B cell (primary cell): ENCODE results near the gene ANKFN1. TPM values are rescaled to one million over a fixed set of nuclear protein-coding genes. Genes with fewer than 3 reads are reported as not detected.

ENCODE experiments used
- ATAC-seq: fragments of 200-7000 bp; cut with Tn5 transposase; one replicate; pipeline ENCODE4 v1.10.0; 2021; ENCODE audit warnings: low read depth, mild to moderate bottlenecking, moderate number of reproducible peaks, moderate library complexity
- CTCF ChIA-PET: fragments of 350-600 bp; sonication (Branson Sonifier 250); formaldehyde crosslinking; loops from one replicate; lab custom pipeline; 2021; ENCODE audit warnings: antibody characterized with exemption, inconsistent platforms; lab: Charles Lee
- POLR2A ChIA-PET: fragments of 350-600 bp; sonication (Branson Sonifier 250); formaldehyde crosslinking; loops from one replicate; lab custom pipeline; 2021; ENCODE audit warnings: antibody characterized with exemption; lab: Charles Lee
- DNase-seq: peaks from one replicate; pipeline ENCODE4 v3.0.0; 2013
- H2AFZ ChIP-seq: 2 replicates; pipeline ENCODE4 v1.6.1; 2012; ENCODE audit warnings: mild to moderate bottlenecking, low read depth, low read length; ENCODE audit not compliant: insufficient read depth, poor library complexity, severe bottlenecking
- H3K27ac ChIP-seq, 2 donors: 1 replicate in 1 of 2; 2 replicates in 1 of 2; pipeline ENCODE4 v1.5.1; 2012 to 2013; ENCODE audit warnings: low read length in 2 of 2, mild to moderate bottlenecking in 2 of 2, moderate library complexity in 1 of 2
- H3K27me3 ChIP-seq, 4 experiments: fragments of 200-600 bp in 1 of 4; sonication (generic) in 1 of 4; replicated peaks in 1 of 4; 1 replicate in 2 of 4; 2 replicates in 2 of 4; pipeline versions ENCODE4 v1.6.1 to v1.7.0; 2013 to 2016; ENCODE audit warnings: low read length in 3 of 4, mild to moderate bottlenecking in 2 of 4, mixed read lengths in 1 of 4, moderate library complexity in 1 of 4; ENCODE audit not compliant: insufficient read depth in 4 of 4, control insufficient read depth in 3 of 4; ENCODE audit errors: control extremely low read depth in 1 of 4
- H3K36me3 ChIP-seq, 2 experiments: replicated peaks in 1 of 2; 1 replicate in 1 of 2; 2 replicates in 1 of 2; pipeline versions ENCODE4 v1.6.1 to v1.7.1; 2013; ENCODE audit warnings: low read length in 1 of 2; ENCODE audit not compliant: insufficient read depth in 2 of 2, control insufficient read depth in 1 of 2; ENCODE audit errors: control extremely low read depth in 1 of 2, extremely low read depth in 1 of 2
- H3K4me1 ChIP-seq, 2 donors: fragments of 200-600 bp in 1 of 2; sonication (generic) in 1 of 2; 1 replicate in 1 of 2; 2 replicates in 1 of 2; pipeline versions ENCODE4 v1.5.1 to v1.6.1; 2013 to 2017; ENCODE audit warnings: low read length in 2 of 2; ENCODE audit not compliant: control insufficient read depth in 2 of 2, insufficient read depth in 2 of 2
- H3K4me2 ChIP-seq: replicated peaks from 2 replicates; pipeline ENCODE3; 2012; ENCODE audit warnings: mild to moderate bottlenecking, low read depth, low read length; ENCODE audit not compliant: poor library complexity, severe bottlenecking
- H3K4me3 ChIP-seq, 5 experiments: fragments of 200-600 bp in 1 of 5; sonication (generic) in 1 of 5; 1 replicate in 3 of 5; 2 replicates in 2 of 5; pipeline versions ENCODE4 v1.5.1 to v1.7.0; 2011 to 2016; ENCODE audit warnings: low read length in 4 of 5, mild to moderate bottlenecking in 4 of 5, low read depth in 2 of 5, control low read depth in 1 of 5, moderate library complexity in 1 of 5; ENCODE audit not compliant: insufficient read depth in 1 of 5; ENCODE audit errors: control extremely low read depth in 1 of 5, extremely low read depth in 1 of 5
- H3K79me2 ChIP-seq: fragments of 200-600 bp; sonication (generic); one replicate; pipeline ENCODE4 v1.6.0; 2016; ENCODE audit warnings: low read length; ENCODE audit not compliant: control insufficient read depth, insufficient read depth
- H3K9ac ChIP-seq: fragments of 200-600 bp; sonication (generic); 2 replicates; pipeline ENCODE4 v1.6.1; 2017; ENCODE audit warnings: mild to moderate bottlenecking, low read length, moderate library complexity
- H3K9me3 ChIP-seq, 3 donors: one replicate each; pipeline versions ENCODE4 v1.6.1 to v1.7.1; 2013; ENCODE audit warnings: low read length in 2 of 3; ENCODE audit not compliant: control insufficient read depth in 2 of 3, insufficient read depth in 1 of 3; ENCODE audit errors: control extremely low read depth in 1 of 3
- H4K20me1 ChIP-seq: 2 replicates; pipeline ENCODE4 v1.6.0; 2012; ENCODE audit warnings: mild to moderate bottlenecking, low read length; ENCODE audit not compliant: insufficient read depth, control insufficient read depth, poor library complexity, severe bottlenecking
- H3K27ac Mint-ChIP-seq: one replicate; pipeline ENCODE4 v1.8.0; 2021; ENCODE audit warnings: mixed read lengths
- H3K27me3 Mint-ChIP-seq: one replicate; pipeline ENCODE4 v1.8.0; 2021; ENCODE audit warnings: mixed read lengths
- H3K4me1 Mint-ChIP-seq: one replicate; pipeline ENCODE4 v1.8.0; 2021; ENCODE audit warnings: mixed read lengths
- H3K4me3 Mint-ChIP-seq: one replicate; pipeline ENCODE4 v1.8.0; 2021; ENCODE audit warnings: mixed read lengths
- H3K9me3 Mint-ChIP-seq: one replicate; pipeline ENCODE4 v1.8.0; 2022; ENCODE audit warnings: mixed read lengths; ENCODE audit not compliant: insufficient read depth
- EZH2 ChIP-seq: IDR thresholded peaks from 2 replicates; pipeline ENCODE4 v1.6.1; 2012; ENCODE audit warnings: borderline replicate concordance, low read depth, mild to moderate bottlenecking, moderate library complexity, low read length; ENCODE audit not compliant: insufficient read depth, poor library complexity, severe bottlenecking
- WGBS: methylation state at CpG from one replicate; pipeline ENCODE4 v1.1.5; 2013; ENCODE audit warnings: missing lambda C conversion rate; ENCODE audit not compliant: insufficient coverage; 5-methylcytosine and 5-hydroxymethylcytosine counted together
- intact Hi-C: fragments of 100-400 bp; cut with micrococcal nuclease; formaldehyde crosslinking; loops from one replicate; pipeline ENCODE4 v1.10.0; 2022
- polyA plus RNA-seq: library from polyadenylated mRNA; depleted of rRNA; stranded (reverse); fragments of >200 nt; gene quantifications from 2 replicates; pipeline ENCODE4 v1.2.3, GENCODE V29; 2012
- total RNA-seq, 2 donors: library from RNA; stranded (reverse); fragments of 120-200 nt in 1 of 2; gene quantifications; 1 replicate in 1 of 2; 2 replicates in 1 of 2; pipeline versions ENCODE4 v1.2.3 to v1.2.4, GENCODE V29; 2013 to 2022
- TF ChIP-seq, protein P1 (sequence below): fragments of 200-600 bp; IDR thresholded peaks from one replicate; pipeline ENCODE4 v1.8.0; 2022; ENCODE audit warnings: antibody characterized with exemption, mild to moderate bottlenecking

Gene ANKFN1
- total and polyA plus RNA-seq, 2 donors (not counting 1 experiment from before 2014, with no cell fraction given), result not detected

DNA sequence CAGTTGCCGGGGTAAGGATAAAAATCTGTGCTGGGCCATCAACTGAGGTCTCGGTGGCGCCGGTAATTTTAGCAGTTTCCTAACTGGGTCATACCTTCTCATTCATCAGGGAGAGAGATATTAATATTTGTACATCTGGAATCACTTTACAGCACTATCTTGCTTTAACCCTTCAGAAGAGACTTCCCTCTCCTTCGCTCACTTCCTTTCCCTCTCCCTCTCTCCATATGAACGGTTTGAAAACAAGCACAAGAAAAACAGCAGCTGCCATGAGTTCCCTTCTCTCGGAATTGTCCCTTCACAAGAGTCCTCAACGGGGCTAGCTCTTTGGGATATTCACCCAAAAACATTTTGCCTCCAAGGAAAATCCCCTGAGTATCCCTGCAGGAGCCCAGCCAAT is 295.9 kb downstream of the ANKFN1 start:
- Histone ChIP-seq H3K27ac (no peak overlapping the region), H3K36me3 (no peaks in the 10 kb centered on the region), H4K20me1 (no peaks in the 10 kb centered on the region), H2AFZ (no peak overlapping the region), H3K27me3 (no peaks in the 10 kb centered on the region), H3K9me3 (no peaks in the 10 kb centered on the region), H3K4me3 (no peak overlapping the region), H3K4me2 (no peak overlapping the region), H3K79me2 (no peaks in the 10 kb centered on the region), H3K4me1 (no peaks in the 10 kb centered on the region), H3K9ac (no peak overlapping the region)
- peaks cover 3% of the 10 kb centered on the region for H3K27me3 Mint-ChIP-seq
- WGBS, result 85% methylated on average over 4 of the region's 8 CpGs
- intact Hi-C loops, result no loop called here
- ATAC-seq (no peak), DNase-seq (no peak)
- no peaks in the 10 kb centered on the region for H3K9me3 Mint-ChIP-seq
- ChIA-PET POLR2A (no interaction called here), CTCF (interaction anchor here (1.0 kb wide), 1 partner anchor 15 kb away, joined by 3 read pairs; no protein-coding TSS in a partner anchor)
- no peak overlapping the region for H3K4me3 Mint-ChIP-seq
- no peak overlapping the region for H3K27ac Mint-ChIP-seq
- no peaks in the 10 kb centered on the region for H3K4me1 Mint-ChIP-seq
- no peak for TF ChIP-seq EZH2
- TF ChIP-seq, protein P1, sequence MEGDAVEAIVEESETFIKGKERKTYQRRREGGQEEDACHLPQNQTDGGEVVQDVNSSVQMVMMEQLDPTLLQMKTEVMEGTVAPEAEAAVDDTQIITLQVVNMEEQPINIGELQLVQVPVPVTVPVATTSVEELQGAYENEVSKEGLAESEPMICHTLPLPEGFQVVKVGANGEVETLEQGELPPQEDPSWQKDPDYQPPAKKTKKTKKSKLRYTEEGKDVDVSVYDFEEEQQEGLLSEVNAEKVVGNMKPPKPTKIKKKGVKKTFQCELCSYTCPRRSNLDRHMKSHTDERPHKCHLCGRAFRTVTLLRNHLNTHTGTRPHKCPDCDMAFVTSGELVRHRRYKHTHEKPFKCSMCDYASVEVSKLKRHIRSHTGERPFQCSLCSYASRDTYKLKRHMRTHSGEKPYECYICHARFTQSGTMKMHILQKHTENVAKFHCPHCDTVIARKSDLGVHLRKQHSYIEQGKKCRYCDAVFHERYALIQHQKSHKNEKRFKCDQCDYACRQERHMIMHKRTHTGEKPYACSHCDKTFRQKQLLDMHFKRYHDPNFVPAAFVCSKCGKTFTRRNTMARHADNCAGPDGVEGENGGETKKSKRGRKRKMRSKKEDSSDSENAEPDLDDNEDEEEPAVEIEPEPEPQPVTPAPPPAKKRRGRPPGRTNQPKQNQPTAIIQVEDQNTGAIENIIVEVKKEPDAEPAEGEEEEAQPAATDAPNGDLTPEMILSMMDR, result no peak

DNA sequence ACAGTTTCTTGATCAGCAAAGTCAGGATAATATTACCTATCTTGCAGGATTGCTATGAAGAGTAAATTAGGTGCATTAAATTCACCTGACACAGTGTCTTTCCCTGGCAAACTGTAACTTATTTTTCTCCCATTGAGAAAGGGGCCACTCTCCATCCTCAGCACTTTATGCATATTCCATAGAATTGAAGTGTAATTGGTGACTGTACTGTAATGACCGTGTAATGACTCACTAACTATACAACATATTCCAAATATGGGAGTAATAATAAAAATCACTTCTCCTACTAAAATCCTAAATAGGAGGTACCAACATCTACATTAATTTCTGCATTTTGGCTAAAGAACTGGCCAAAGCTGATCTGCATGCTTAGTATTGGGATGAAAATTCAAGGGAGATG is 298.4 kb downstream of the ANKFN1 start:
- no peak for TF ChIP-seq EZH2
- TF ChIP-seq, protein P1, result no peak
- Histone ChIP-seq H3K4me3 (no peak overlapping the region), H3K9ac (no peak overlapping the region), H3K27me3 (no peaks in the 10 kb centered on the region), H3K36me3 (no peaks in the 10 kb centered on the region), H3K79me2 (no peaks in the 10 kb centered on the region), H2AFZ (no peak overlapping the region), H3K27ac (no peak overlapping the region), H3K9me3 (no peaks in the 10 kb centered on the region), H3K4me1 (no peaks in the 10 kb centered on the region), H3K4me2 (no peak overlapping the region), H4K20me1 (no peaks in the 10 kb centered on the region)
- intact Hi-C loops, result no loop called here
- ChIA-PET POLR2A (no interaction called here), CTCF (no interaction called here)
- Mint-ChIP-seq H3K4me1 (no peaks in the 10 kb centered on the region), H3K27ac (no peak overlapping the region), H3K4me3 (no peak overlapping the region), H3K27me3 (peaks cover 3% of the 10 kb centered on the region), H3K9me3 (no peaks in the 10 kb centered on the region)
- DNase-seq, result no peak
- no peak for ATAC-seq
- WGBS, result no CpG with 5 or more reads among the region's 1 CpG
